H9 (cell line): ENCODE measurements around the gene FBH1. TPM values are rescaled to one million over a fixed set of nuclear protein-coding genes. Genes with fewer than 3 reads are reported as not detected.

Experiments used
- DNase-seq: peaks from one replicate; pipeline ENCODE4 v3.0.0-alpha.2; 2017
- H2AFZ ChIP-seq: one replicate; pipeline ENCODE4 v1.6.1; 2013; ENCODE audit warnings: mild to moderate bottlenecking, low read length, control low read depth, moderate library complexity
- H2AK5ac ChIP-seq: 2 replicates; pipeline ENCODE4 v1.6.1; 2013; ENCODE audit warnings: low read length, control low read depth, mixed read lengths; ENCODE audit not compliant: insufficient read length
- H2BK120ac ChIP-seq: one replicate; pipeline ENCODE4 v1.6.1; 2013; ENCODE audit warnings: low read depth, mild to moderate bottlenecking, low read length, control low read depth, inconsistent platforms; ENCODE audit not compliant: poor library complexity, severe bottlenecking
- H2BK12ac ChIP-seq: 2 replicates; pipeline ENCODE4 v1.6.1; 2013; ENCODE audit warnings: low read length, control low read depth, mixed read lengths, low read depth; ENCODE audit not compliant: insufficient read length
- H2BK15ac ChIP-seq: 2 replicates; pipeline ENCODE4 v1.6.1; 2013; ENCODE audit warnings: low read depth, low read length, control low read depth
- H2BK20ac ChIP-seq: one replicate; pipeline ENCODE4 v1.6.1; 2013; ENCODE audit warnings: low read depth, mild to moderate bottlenecking, low read length, control low read depth, inconsistent platforms; ENCODE audit not compliant: poor library complexity, severe bottlenecking
- H2BK5ac ChIP-seq: 2 replicates; pipeline ENCODE4 v1.6.1; 2013; ENCODE audit warnings: low read length, control low read depth, mixed read lengths; ENCODE audit not compliant: insufficient read length
- H3K14ac ChIP-seq: 2 replicates; pipeline ENCODE4 v1.6.1; 2013; ENCODE audit warnings: low read length, control low read depth; ENCODE audit not compliant: insufficient read depth
- H3K18ac ChIP-seq: 2 replicates; pipeline ENCODE4 v1.6.1; 2013; ENCODE audit warnings: low read depth, mild to moderate bottlenecking, mixed read lengths, low read length, control low read depth; ENCODE audit not compliant: insufficient read length
- H3K23ac ChIP-seq: 2 replicates; pipeline ENCODE4 v1.6.1; 2013; ENCODE audit warnings: low read length, control low read depth, mixed read lengths, low read depth; ENCODE audit not compliant: insufficient read length
- H3K23me2 ChIP-seq: 2 replicates; pipeline ENCODE4 v1.6.1; 2013; ENCODE audit warnings: low read depth, mild to moderate bottlenecking, mixed read lengths, low read length, control low read depth; ENCODE audit not compliant: insufficient read length, poor library complexity, severe bottlenecking
- H3K27ac ChIP-seq: 2 replicates; pipeline ENCODE4 v1.5.1; 2013; ENCODE audit warnings: low read length, control low read depth, mixed read lengths, low read depth; ENCODE audit not compliant: insufficient read length
- H3K27me3 ChIP-seq: 2 replicates; pipeline ENCODE4 v1.6.1; 2013; ENCODE audit warnings: low read length, control low read depth, inconsistent platforms; ENCODE audit not compliant: insufficient read depth
- H3K4ac ChIP-seq: 2 replicates; pipeline ENCODE4 v1.6.1; 2013; ENCODE audit warnings: low read depth, mild to moderate bottlenecking, control low read depth, inconsistent platforms, low read length, moderate library complexity
- H3K4me1 ChIP-seq: 2 replicates; pipeline ENCODE4 v1.6.1; 2013; ENCODE audit warnings: low read length, control low read depth, inconsistent platforms; ENCODE audit not compliant: insufficient read depth
- H3K4me2 ChIP-seq: 2 replicates; pipeline ENCODE4 v1.6.1; 2013; ENCODE audit warnings: low read length, control low read depth, mixed read lengths; ENCODE audit not compliant: insufficient read length, insufficient read depth
- H3K56ac ChIP-seq: 2 replicates; pipeline ENCODE4 v1.6.1; 2013; ENCODE audit warnings: low read depth, mild to moderate bottlenecking, mixed read lengths, low read length, control low read depth; ENCODE audit not compliant: insufficient read length
- H3K79me1 ChIP-seq: 2 replicates; pipeline ENCODE4 v1.6.1; 2013; ENCODE audit warnings: low read depth, mild to moderate bottlenecking, moderate library complexity, low read length, control low read depth, inconsistent platforms; ENCODE audit not compliant: insufficient read depth, poor library complexity, severe bottlenecking
- H3K79me2 ChIP-seq: 2 replicates; pipeline ENCODE4 v1.6.1; 2013; ENCODE audit warnings: low read length, control low read depth, inconsistent platforms; ENCODE audit not compliant: insufficient read depth
- H3K9ac ChIP-seq: 2 replicates; pipeline ENCODE4 v1.6.1; 2013; ENCODE audit warnings: low read length, control low read depth, mixed read lengths; ENCODE audit not compliant: insufficient read length; ENCODE audit errors: extremely low read depth
- H3K9me3 ChIP-seq: one replicate; pipeline ENCODE4 v1.6.1; 2013; ENCODE audit warnings: low read depth, low read length, inconsistent platforms; ENCODE audit not compliant: control insufficient read depth
- H3T11ph ChIP-seq: one replicate; pipeline ENCODE4 v1.6.1; 2013; ENCODE audit warnings: mild to moderate bottlenecking, low read length, control low read depth, inconsistent platforms
- H4K20me1 ChIP-seq: one replicate; pipeline ENCODE4 v1.6.1; 2013; ENCODE audit not compliant: control insufficient read depth, insufficient read length, insufficient read depth
- H4K5ac ChIP-seq: 2 replicates; pipeline ENCODE4 v1.6.1; 2013; ENCODE audit warnings: low read depth, mild to moderate bottlenecking, mixed read lengths, low read length, control low read depth; ENCODE audit not compliant: insufficient read length
- H4K8ac ChIP-seq: replicated peaks from 2 replicates; pipeline ENCODE4 v1.6.1; 2013; ENCODE audit warnings: low read length, control low read depth, mixed read lengths, low read depth; ENCODE audit not compliant: insufficient read length
- H4K91ac ChIP-seq: 2 replicates; pipeline ENCODE4 v1.6.1; 2013; ENCODE audit warnings: low read depth, mild to moderate bottlenecking, moderate library complexity, mixed read lengths, low read length, control low read depth; ENCODE audit not compliant: insufficient read length
- H3K27ac Mint-ChIP-seq, 3 experiments: 2 replicates in 2 of 3; 3 replicates in 1 of 3; pipeline ENCODE4 v1.8.0; 2020 to 2021; ENCODE audit warnings: mixed read lengths in 3 of 3, mild to moderate bottlenecking in 1 of 3, moderate library complexity in 1 of 3
- H3K27me3 Mint-ChIP-seq: 2 replicates; pipeline ENCODE4 v1.8.0; 2021; ENCODE audit warnings: low read depth, mild to moderate bottlenecking, moderate library complexity, mixed read lengths
- H3K36me3 Mint-ChIP-seq, 3 experiments: 2 replicates in 2 of 3; 3 replicates in 1 of 3; pipeline ENCODE4 v1.8.0; 2020 to 2021; ENCODE audit warnings: low read depth in 3 of 3, mixed read lengths in 3 of 3; ENCODE audit not compliant: insufficient read depth in 1 of 3
- H3K4me1 Mint-ChIP-seq, 2 experiments: 2 replicates each; pipeline ENCODE4 v1.8.0; 2020; ENCODE audit warnings: mixed read lengths in 2 of 2
- H3K4me3 Mint-ChIP-seq, 2 experiments: 2 replicates in 1 of 2; 3 replicates in 1 of 2; pipeline ENCODE4 v1.8.0; 2020 to 2021; ENCODE audit warnings: mild to moderate bottlenecking in 2 of 2, mixed read lengths in 2 of 2, moderate library complexity in 1 of 2
- H3K9me3 Mint-ChIP-seq, 2 experiments: 2 replicates in 1 of 2; 3 replicates in 1 of 2; pipeline ENCODE4 v1.8.0; 2020; ENCODE audit warnings: mild to moderate bottlenecking in 2 of 2, mixed read lengths in 2 of 2, moderate library complexity in 1 of 2
- WGBS: extraction: QIAGEN DNeasy Blood & Tissue Kit; methylation state at CpG from one replicate; pipeline ENCODE4 v1.1.7; 2013; ENCODE audit warnings: missing lambda C conversion rate, low lambda C conversion rate, mixed read lengths; ENCODE audit not compliant: insufficient read length; ENCODE audit errors: extremely low coverage; 5-methylcytosine and 5-hydroxymethylcytosine counted together
- total RNA-seq: library from RNA; stranded (reverse); gene quantifications from 2 replicates; pipeline ENCODE4 v1.2.1, GENCODE V29; 2021
- TF ChIP-seq, protein P1 (sequence below): fragments of 200-600 bp; sonication (generic); conservative IDR thresholded peaks from 3 replicates; pipeline ENCODE4 v1.8.0; 2021; ENCODE audit warnings: antibody characterized with exemption, mild to moderate bottlenecking

Gene FBH1
- total RNA-seq, 1 experiment from 2014 or later, result 52.2 TPM

DNA sequence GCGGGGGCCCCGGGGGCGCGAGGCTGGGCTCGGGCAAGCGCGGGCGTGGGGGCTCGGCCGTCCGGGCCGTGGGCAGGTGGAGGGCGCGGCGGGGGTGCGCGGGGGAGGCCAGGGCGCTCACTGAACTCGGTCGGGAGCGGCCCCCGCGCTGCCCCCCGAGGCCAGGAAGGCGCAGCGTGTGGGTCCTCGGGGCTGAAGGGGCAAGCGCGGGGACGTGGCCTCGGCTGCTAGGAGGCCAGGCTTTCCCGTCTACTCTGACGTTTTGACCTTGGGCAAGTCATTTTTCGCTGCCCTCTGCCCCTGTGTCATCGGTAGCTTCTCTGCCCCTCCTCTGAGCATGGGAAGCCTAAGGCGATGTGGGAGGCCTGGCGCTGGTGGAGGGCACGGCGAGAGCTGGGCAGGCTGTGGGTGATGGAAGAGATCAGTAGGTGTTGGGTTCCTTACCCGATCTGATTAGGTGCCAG is 441 bp downstream of the FBH1 start:
- Histone ChIP-seq H2BK120ac (no peak overlapping the region), H2AFZ (no peak overlapping the region)
- H3K4me1 Mint-ChIP-seq, result peaks cover 26 to 32% of the 10 kb centered on the region in 2 experiments

More for the DNA sequence above, 441 bp downstream of the FBH1 start:
- no peak overlapping the region for H2BK5ac ChIP-seq
- no peak overlapping the region for H3K18ac ChIP-seq
- H3K4me1 ChIP-seq, result peaks cover 5% of the 10 kb centered on the region; the same call in 1 of the 2 replicates
- H3K79me1 ChIP-seq, result no peaks in the 10 kb centered on the region
- peak overlapping the region; percentile 75 for H3K4me2 ChIP-seq
- H3K9ac ChIP-seq, result peak overlapping the region; percentile 57
- no peak overlapping the region for H4K8ac ChIP-seq
- H2BK15ac ChIP-seq, result no peak overlapping the region
- H3K14ac ChIP-seq, result peak overlapping the region; percentile 2; the same call in 1 of the 2 replicates
- H4K20me1 ChIP-seq, result no peaks in the 10 kb centered on the region
- no peak overlapping the region for H3K56ac ChIP-seq
- H3K27ac Mint-ChIP-seq, result peak overlapping the region; percentile 55 to 90 (median 88); a peak in 6 of 7 replicates
- peaks cover 9% of the 10 kb centered on the region for H3K23me2 ChIP-seq
- H4K91ac ChIP-seq, result no peak overlapping the region
- TF ChIP-seq, protein P1, sequence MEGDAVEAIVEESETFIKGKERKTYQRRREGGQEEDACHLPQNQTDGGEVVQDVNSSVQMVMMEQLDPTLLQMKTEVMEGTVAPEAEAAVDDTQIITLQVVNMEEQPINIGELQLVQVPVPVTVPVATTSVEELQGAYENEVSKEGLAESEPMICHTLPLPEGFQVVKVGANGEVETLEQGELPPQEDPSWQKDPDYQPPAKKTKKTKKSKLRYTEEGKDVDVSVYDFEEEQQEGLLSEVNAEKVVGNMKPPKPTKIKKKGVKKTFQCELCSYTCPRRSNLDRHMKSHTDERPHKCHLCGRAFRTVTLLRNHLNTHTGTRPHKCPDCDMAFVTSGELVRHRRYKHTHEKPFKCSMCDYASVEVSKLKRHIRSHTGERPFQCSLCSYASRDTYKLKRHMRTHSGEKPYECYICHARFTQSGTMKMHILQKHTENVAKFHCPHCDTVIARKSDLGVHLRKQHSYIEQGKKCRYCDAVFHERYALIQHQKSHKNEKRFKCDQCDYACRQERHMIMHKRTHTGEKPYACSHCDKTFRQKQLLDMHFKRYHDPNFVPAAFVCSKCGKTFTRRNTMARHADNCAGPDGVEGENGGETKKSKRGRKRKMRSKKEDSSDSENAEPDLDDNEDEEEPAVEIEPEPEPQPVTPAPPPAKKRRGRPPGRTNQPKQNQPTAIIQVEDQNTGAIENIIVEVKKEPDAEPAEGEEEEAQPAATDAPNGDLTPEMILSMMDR, result no peak
- peaks cover 8% of the 10 kb centered on the region; the same call in 1 of the 2 replicates for H3K79me2 ChIP-seq
- peak overlapping the region; percentile 87 to 96 for H3K4me3 Mint-ChIP-seq
- no peak overlapping the region for H3K4ac ChIP-seq
- H3K27me3 ChIP-seq, result no peaks in the 10 kb centered on the region
- H3T11ph ChIP-seq, result no peak overlapping the region
- peaks cover 26 to 54% (median 48%) of the 10 kb centered on the region in 3 experiments for H3K36me3 Mint-ChIP-seq
- no peak overlapping the region for H2AK5ac ChIP-seq
- H3K9me3 ChIP-seq, result no peaks in the 10 kb centered on the region
- no peak overlapping the region for H3K27ac ChIP-seq
- no peak overlapping the region for H4K5ac ChIP-seq
- no peak overlapping the region for H2BK20ac ChIP-seq
- no peak overlapping the region for H3K23ac ChIP-seq
- H3K9me3 Mint-ChIP-seq, result no peaks in the 10 kb centered on the region
- DNase-seq, result no peak
- WGBS, result no CpG with 5 or more reads among the region's 40 CpGs
- H2BK12ac ChIP-seq, result no peak overlapping the region
- H3K27me3 Mint-ChIP-seq, result no peaks in the 10 kb centered on the region
